OCI-LY3 (cell line): Measurements from ENCODE around the gene GNG12.

Experiments used
- CTCF ChIP-seq: fragments of 200-600, 300-600 bp; sonication (generic); IDR thresholded peaks from 2 replicates; pipeline ENCODE4 v1.5.1; 2014; ENCODE audit warnings: antibody characterized with exemption, low read length, low read depth
- EZH2phosphoT487 ChIP-seq: fragments of 200-600 bp; shearing (Covaris generic); IDR thresholded peaks from 2 replicates; pipeline ENCODE4 v1.6.1; 2018; ENCODE audit warnings: antibody characterized with exemption, mixed run types, low read depth

- TF ChIP-seq CTCF (no peak), EZH2phosphoT487 (no peak)
Measured at GRCh38 chr1:67734323-67734690, 99.0 kb downstream of the GNG12 start.
